PC-9 (cell line): ENCODE results near the gene ZNRF1. TPM values are rescaled to one million over a fixed set of nuclear protein-coding genes. Genes with fewer than 3 reads are reported as not detected.

ENCODE experiments used
- BruUV-seq: library from RNA; stranded (reverse); fragments of 400-500 nt; replicated peaks from 2 replicates; lab custom pipeline; 2021; lab: Mats Ljungman, UMichigan
- CTCF ChIA-PET: fragments of 300-600 bp; sonication (Branson Sonifier 250); formaldehyde crosslinking; loops from one replicate; lab custom pipeline; 2022; ENCODE audit warnings: antibody characterized with exemption; lab: Charles Lee
- POLR2A ChIA-PET: fragments of 300-600 bp; sonication (Branson Sonifier 250); formaldehyde crosslinking; loops from one replicate; lab custom pipeline; 2022; ENCODE audit warnings: antibody characterized with exemption; ENCODE audit not compliant: unreplicated experiment; lab: Charles Lee
- DNase-seq, 2 experiments: peaks; one replicate each; pipeline versions ENCODE4 v3.0.0 to v3.0.0-alpha.2; 2015 to 2022; ENCODE audit warnings: mixed read lengths in 1 of 2
- H2AFZ ChIP-seq: fragments of 200-600 bp; sonication (generic); 2 replicates; pipeline ENCODE4 v1.8.1; 2017; ENCODE audit warnings: antibody characterized with exemption
- H3F3A ChIP-seq: fragments of 200-600 bp; sonication (generic); 2 replicates; pipeline ENCODE4 v1.8.1; 2017; ENCODE audit warnings: antibody characterized with exemption, mild to moderate bottlenecking, low read depth; ENCODE audit not compliant: insufficient read depth
- H3K27ac ChIP-seq: fragments of 200-600 bp; sonication (generic); 2 replicates; pipeline ENCODE4 v1.6.1; 2016; ENCODE audit warnings: mixed run types
- H3K27me3 ChIP-seq: fragments of 200-600 bp; sonication (generic); 2 replicates; pipeline ENCODE4 v1.6.1; 2016; ENCODE audit warnings: low read depth, mixed run types; ENCODE audit not compliant: insufficient read depth
- H3K36me3 ChIP-seq: fragments of 200-600 bp; sonication (generic); 2 replicates; pipeline ENCODE4 v1.6.1; 2016; ENCODE audit warnings: low read depth, mixed run types
- H3K4me1 ChIP-seq: fragments of 200-600 bp; sonication (generic); replicated peaks from 2 replicates; pipeline ENCODE4 v1.6.1; 2016; ENCODE audit warnings: mixed run types; ENCODE audit not compliant: insufficient read depth
- H3K4me2 ChIP-seq: fragments of 200-600 bp; sonication (generic); 2 replicates; pipeline ENCODE4 v1.6.1; 2017; ENCODE audit warnings: mixed run types
- H3K4me3 ChIP-seq: fragments of 200-600 bp; sonication (generic); 2 replicates; pipeline ENCODE4 v1.6.1; 2016; ENCODE audit warnings: mixed run types
- H3K79me2 ChIP-seq: fragments of 200-600 bp; sonication (generic); 2 replicates; pipeline ENCODE4 v1.6.1; 2017; ENCODE audit warnings: low read depth, mixed run types
- H3K9me2 ChIP-seq: fragments of 200-600 bp; sonication (generic); 2 replicates; pipeline ENCODE4 v1.8.1; 2017; ENCODE audit warnings: mild to moderate bottlenecking; ENCODE audit not compliant: insufficient read depth
- H3K9me3 ChIP-seq: fragments of 200-600 bp; sonication (generic); 2 replicates; pipeline ENCODE4 v1.8.1; 2016; ENCODE audit warnings: low read depth; ENCODE audit not compliant: insufficient read depth
- H4K20me1 ChIP-seq: fragments of 200-600 bp; sonication (generic); 2 replicates; pipeline ENCODE4 v1.8.1; 2017; ENCODE audit not compliant: insufficient read depth
- EZH2 ChIP-seq: fragments of 200-600 bp; sonication (generic); IDR thresholded peaks from 2 replicates; pipeline ENCODE4 v1.8.0; 2017; ENCODE audit warnings: antibody characterized with exemption, low read depth
- intact Hi-C: fragments of 100-400 bp; cut with micrococcal nuclease; formaldehyde crosslinking; loops from one replicate; pipeline ENCODE4 v1.10.0; 2022; ENCODE audit not compliant: unreplicated experiment
- total RNA-seq: library from RNA; stranded (reverse); gene quantifications from 2 replicates; pipeline ENCODE4 v1.2.3, GENCODE V29; 2021
- TF ChIP-seq, protein P1 (sequence below): fragments of 200-600 bp; sonication (generic); conservative IDR thresholded peaks from 2 replicates; pipeline ENCODE4 v1.6.1; 2017; ENCODE audit warnings: mixed run types, antibody characterized with exemption, mild to moderate bottlenecking, moderate library complexity

The ZNRF1 gene
- total RNA-seq, 1 experiment from 2014 or later: 64.4 TPM

DNA sequence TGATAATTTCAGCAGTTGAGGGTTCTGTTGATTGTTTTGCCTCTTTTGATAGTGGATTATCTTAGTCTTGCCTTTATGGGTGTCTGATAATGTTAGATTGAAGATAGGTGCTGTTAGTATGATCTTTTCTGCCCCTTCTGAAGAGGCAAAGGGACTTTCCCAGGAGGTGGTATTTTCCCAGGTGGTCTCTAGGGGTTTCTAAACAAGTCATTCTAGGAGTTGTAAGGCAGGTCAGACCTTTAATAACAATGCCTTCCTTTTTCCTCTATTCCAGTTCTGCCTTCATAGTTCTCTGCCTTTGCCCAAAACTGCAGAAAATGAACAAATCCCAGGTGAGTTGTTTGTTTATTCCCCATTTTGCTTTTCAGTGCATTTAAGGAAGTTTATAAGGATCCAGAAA, 153.8 kb downstream of the ZNRF1 start:
- Histone ChIP-seq H3K4me3 (no peak overlapping the region), H2AFZ (no peak overlapping the region), H3K9me2 (no peaks in the 10 kb centered on the region), H3K79me2 (peaks cover 29% of the 10 kb centered on the region), H3F3A (no peaks in the 10 kb centered on the region; the same call in 1 of the 2 replicates), H3K27me3 (no peaks in the 10 kb centered on the region), H3K9me3 (peaks cover 30% of the 10 kb centered on the region), H4K20me1 (0 out of 2 replicates have a peak, but pooled peaks cover 3% of the 10 kb centered on the region), H3K4me1 (peaks cover 9% of the 10 kb centered on the region; the same call in 1 of the 2 replicates), H3K36me3 (peaks cover 38% of the 10 kb centered on the region), H3K4me2 (no peak overlapping the region), H3K27ac (no peak overlapping the region)
- ChIA-PET POLR2A (no interaction called here), CTCF (no interaction called here)
- no peak for TF ChIP-seq EZH2
- TF ChIP-seq, protein P1, sequence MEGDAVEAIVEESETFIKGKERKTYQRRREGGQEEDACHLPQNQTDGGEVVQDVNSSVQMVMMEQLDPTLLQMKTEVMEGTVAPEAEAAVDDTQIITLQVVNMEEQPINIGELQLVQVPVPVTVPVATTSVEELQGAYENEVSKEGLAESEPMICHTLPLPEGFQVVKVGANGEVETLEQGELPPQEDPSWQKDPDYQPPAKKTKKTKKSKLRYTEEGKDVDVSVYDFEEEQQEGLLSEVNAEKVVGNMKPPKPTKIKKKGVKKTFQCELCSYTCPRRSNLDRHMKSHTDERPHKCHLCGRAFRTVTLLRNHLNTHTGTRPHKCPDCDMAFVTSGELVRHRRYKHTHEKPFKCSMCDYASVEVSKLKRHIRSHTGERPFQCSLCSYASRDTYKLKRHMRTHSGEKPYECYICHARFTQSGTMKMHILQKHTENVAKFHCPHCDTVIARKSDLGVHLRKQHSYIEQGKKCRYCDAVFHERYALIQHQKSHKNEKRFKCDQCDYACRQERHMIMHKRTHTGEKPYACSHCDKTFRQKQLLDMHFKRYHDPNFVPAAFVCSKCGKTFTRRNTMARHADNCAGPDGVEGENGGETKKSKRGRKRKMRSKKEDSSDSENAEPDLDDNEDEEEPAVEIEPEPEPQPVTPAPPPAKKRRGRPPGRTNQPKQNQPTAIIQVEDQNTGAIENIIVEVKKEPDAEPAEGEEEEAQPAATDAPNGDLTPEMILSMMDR: no peak
- intact Hi-C loops: no loop called here
- no peak for DNase-seq
- BruUV-seq: no TSS peak

DNA sequence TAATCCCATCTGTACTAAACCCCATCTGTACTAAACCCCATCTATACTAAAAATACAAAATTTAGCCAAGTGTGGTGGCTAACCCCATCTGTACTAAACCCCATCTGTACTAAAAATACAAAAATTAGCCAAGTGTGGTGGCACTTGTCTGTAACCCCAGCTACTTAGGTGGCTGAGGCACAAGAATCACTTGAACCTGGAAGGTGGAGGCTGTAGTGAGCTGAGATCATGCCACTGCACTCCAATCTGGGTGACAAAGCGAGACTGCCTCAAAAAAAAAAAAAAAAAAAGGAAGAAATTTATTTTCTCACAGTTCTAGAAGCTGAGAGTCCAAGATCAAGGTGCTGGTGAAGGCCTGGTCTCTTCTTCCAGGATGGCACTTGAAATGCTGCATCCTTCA, 161.6 kb downstream of the ZNRF1 start:
- Histone ChIP-seq H3K4me1 (no peaks in the 10 kb centered on the region), H3K9me3 (peaks cover 25% of the 10 kb centered on the region), H3K4me2 (no peak overlapping the region), H2AFZ (no peak overlapping the region), H3K27ac (no peak overlapping the region), H3F3A (no peaks in the 10 kb centered on the region), H3K4me3 (no peak overlapping the region), H3K27me3 (no peaks in the 10 kb centered on the region), H4K20me1 (no peaks in the 10 kb centered on the region), H3K36me3 (0 out of 2 replicates have a peak, but pooled peaks cover 21% of the 10 kb centered on the region), H3K9me2 (no peaks in the 10 kb centered on the region), H3K79me2 (no peaks in the 10 kb centered on the region)
- TF ChIP-seq EZH2: no peak
- TF ChIP-seq, protein P1: no peak
- ChIA-PET CTCF (no interaction called here), POLR2A (no interaction called here)
- no TSS peak for BruUV-seq
- intact Hi-C loops: no loop called here
- DNase-seq: no peak

Other genes with a start within 250 kb of the ZNRF1 start
- 3.5 and 4.8 TPM in 2 replicates for gene FA2H, start 224.2 kb upstream of the ZNRF1 start, total RNA-seq
- gene WDR59, start 13.9 kb upstream of the ZNRF1 start, total RNA-seq: 97.0 and 97.1 TPM in 2 replicates
- 1.1 and 1.3 TPM in 2 replicates for gene LDHD, start 117.8 kb downstream of the ZNRF1 start, total RNA-seq
- 10.9 and 16.9 TPM in 2 replicates for gene ZFP1, start 149.5 kb downstream of the ZNRF1 start, total RNA-seq
- not detected in 2 replicates for gene CTRB2, start 208.1 kb downstream of the ZNRF1 start, total RNA-seq
- not detected in 2 replicates for gene CTRB1, start 220.0 kb downstream of the ZNRF1 start, total RNA-seq